Tibial nerve (tissue), 3 donors: Measurements from ENCODE around the gene MYNN.

Source experiments
- CTCF ChIP-seq, 5 experiments: fragments of 200-600 bp in 3 of 5; fragments of 450-650 bp in 2 of 5; sonication (generic) in 3 of 5; IDR thresholded peaks; one replicate each; pipeline ENCODE4 v1.5.1; 2016 to 2019; ENCODE audit warnings: antibody characterized with exemption in 5 of 5, mild to moderate bottlenecking in 3 of 5, moderate library complexity in 2 of 5
- POLR2A ChIP-seq, 2 donors: fragments of 450-650 bp; IDR thresholded peaks; one replicate each; pipeline ENCODE4 v1.6.1; 2017; ENCODE audit warnings: antibody characterized with exemption in 2 of 2, mild to moderate bottlenecking in 2 of 2, moderate library complexity in 2 of 2

- TF ChIP-seq CTCF (IDR thresholded peaks at IDR 0.05) (no peak), POLR2A (IDR thresholded peaks at IDR 0.05) (no peak)
These were observed 65.4 kb downstream of the MYNN start for GRCh38 chr3:169838511-169839030.
